Measurements from ENCODE around the gene CALML3.

CALML3 gene

GRCh38 chr10:5491477-5491876 lies 33.3 kb upstream of the CALML3 start:
- DNase-seq (ENCODE audit: low spot score), result no peak

GRCh38 chr10:5492322-5492855 lies 32.4 kb upstream of the CALML3 start:
- no peak for DNase-seq (ENCODE audit: low spot score)

- no peak for DNase-seq (ENCODE audit: low spot score)
These were observed 31.7 kb upstream of the CALML3 start for GRCh38 chr10:5492929-5493576.

- DNase-seq (ENCODE audit: low spot score), result no peak
These were observed 31.1 kb upstream of the CALML3 start for GRCh38 chr10:5493691-5494090.

GRCh38 chr10:5494611-5495010 lies 30.1 kb upstream of the CALML3 start:
- no peak for DNase-seq (ENCODE audit: low spot score)

- no peak for DNase-seq (ENCODE audit: low spot score)
These were observed 28.2 kb upstream of the CALML3 start for GRCh38 chr10:5496261-5497250.

- DNase-seq (ENCODE audit: low spot score), result no peak
These were observed 27.5 kb upstream of the CALML3 start for GRCh38 chr10:5497289-5497688.

- no peak for DNase-seq (ENCODE audit: low spot score)
These were observed 26.6 kb upstream of the CALML3 start for GRCh38 chr10:5497948-5498730.

- no peak for DNase-seq (ENCODE audit: low spot score)
These were observed 25.8 kb upstream of the CALML3 start for GRCh38 chr10:5498791-5499492.

GRCh38 chr10:5499493-5500140 lies 25.1 kb upstream of the CALML3 start, which contains the start of gene CALML5:
CALML5 (minus strand) TSS chr10:5499570; CDS start chr10:5499438, 132 bp downstream.
- DNase-seq (ENCODE audit: low spot score), result no peak

GRCh38 chr10:5500162-5500670 lies 24.5 kb upstream of the CALML3 start:
- no peak for DNase-seq (ENCODE audit: low spot score)

GRCh38 chr10:5500910-5501309 lies 23.9 kb upstream of the CALML3 start:
- no peak for DNase-seq (ENCODE audit: low spot score)

- DNase-seq (ENCODE audit: low spot score), result no peak
These were observed 22.7 kb upstream of the CALML3 start for GRCh38 chr10:5502061-5502521.

GRCh38 chr10:5502571-5503476 lies 21.9 kb upstream of the CALML3 start:
- DNase-seq (ENCODE audit: low spot score), result no peak

GRCh38 chr10:5503477-5503835 lies 21.3 kb upstream of the CALML3 start:
- no peak for DNase-seq (ENCODE audit: low spot score)

- DNase-seq (ENCODE audit: low spot score), result no peak
These were observed 20.4 kb upstream of the CALML3 start for GRCh38 chr10:5504146-5505072.

GRCh38 chr10:5506246-5506645 lies 18.5 kb upstream of the CALML3 start:
- no peak for DNase-seq (ENCODE audit: low spot score)
